Fibroblast of skin of scalp (primary cell): ENCODE data around the gene MYB.
A peak's percentile ranks its signal among the peaks of the same experiment; 100 is the strongest.

Experiments
- DNase-seq: peaks from one replicate; pipeline ENCODE4 v3.0.0-alpha.2; 2013

Gene MYB

GRCh38 chr6:135251498-135252441, 70.7 kb downstream of the MYB start:
- DNase-seq, result peak; percentile 75

- no peak for DNase-seq
Measured at GRCh38 chr6:135254471-135254870, 73.4 kb downstream of the MYB start.

- DNase-seq, result no peak
Measured at GRCh38 chr6:135256866-135257265, 75.8 kb downstream of the MYB start.

GRCh38 chr6:135257631-135258405, 76.7 kb downstream of the MYB start:
- DNase-seq, result peak; percentile 5

- DNase-seq, result no peak
Measured at GRCh38 chr6:135258970-135259369, 77.9 kb downstream of the MYB start.

GRCh38 chr6:135260612-135261011, 79.5 kb downstream of the MYB start:
- DNase-seq, result no peak

GRCh38 chr6:135261872-135262725, 81.0 kb downstream of the MYB start:
- DNase-seq, result no peak

- no peak for DNase-seq
Measured at GRCh38 chr6:135265278-135265677, 84.2 kb downstream of the MYB start.

GRCh38 chr6:135266675-135267074, 85.6 kb downstream of the MYB start:
- DNase-seq, result no peak

- no peak for DNase-seq
Measured at GRCh38 chr6:135267085-135267484, 86.0 kb downstream of the MYB start.

- DNase-seq, result no peak
Measured at GRCh38 chr6:135268263-135268662, 87.2 kb downstream of the MYB start.

- no peak for DNase-seq
Measured at GRCh38 chr6:135268740-135269139, 87.6 kb downstream of the MYB start.
